Stimulated activated CD8-positive, alpha-beta memory T cell treated with anti-CD3 and anti-CD28 coated beads, Interleukin-4, amount 100 ng/mL, for 4 hours (primary cell): ENCODE measurements around the gene IL37.
"Not testable (repeated sequence)": the region's sequence is repeated elsewhere in the genome, so short reads cannot be mapped to it uniquely, and the experiment has no call there.

ENCODE experiments used
- DNase-seq, 2 donors: peaks; one replicate each; pipeline ENCODE4 v3.0.0-alpha.2; 2020; ENCODE audit warnings: low read depth in 2 of 2, low spot score in 1 of 2

IL37 gene

DNA sequence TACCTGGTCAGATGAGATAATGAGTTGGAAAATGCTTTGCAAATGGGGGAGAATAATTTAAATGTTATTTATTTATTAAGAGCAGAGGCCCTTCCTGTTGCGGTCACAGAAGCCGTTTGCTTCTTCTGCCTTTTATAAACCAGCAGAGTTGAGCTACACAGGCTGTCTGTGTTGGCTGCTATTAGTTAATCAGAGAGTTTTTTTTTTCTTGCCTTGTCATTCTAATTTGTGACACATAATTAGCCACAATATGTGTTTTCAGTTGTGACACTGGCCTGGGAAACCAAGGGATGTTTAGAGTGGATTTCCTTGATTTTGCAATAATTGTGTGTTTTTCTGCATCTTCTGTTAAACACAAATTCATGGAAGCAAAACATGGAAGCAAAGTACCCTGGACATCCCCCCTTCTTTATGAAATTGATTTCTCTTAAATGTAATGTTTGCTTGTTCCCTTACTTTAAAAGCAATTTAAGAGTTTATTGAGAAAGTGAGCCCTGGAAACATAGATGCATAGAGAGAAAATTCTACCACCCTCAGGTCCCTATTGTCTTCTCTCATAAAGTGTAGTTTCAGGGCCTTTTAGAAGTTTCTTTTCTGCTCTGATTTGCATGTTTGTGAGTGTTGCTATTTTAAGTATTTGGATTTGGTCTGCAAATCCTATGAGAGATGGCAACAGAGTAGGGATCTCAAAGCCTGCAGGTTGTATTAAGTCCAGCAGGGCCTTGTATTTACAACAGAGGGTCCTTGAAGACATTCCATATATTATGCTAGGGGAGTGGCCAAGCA is 22.8 kb upstream of the IL37 start:
- no peak for DNase-seq

DNA sequence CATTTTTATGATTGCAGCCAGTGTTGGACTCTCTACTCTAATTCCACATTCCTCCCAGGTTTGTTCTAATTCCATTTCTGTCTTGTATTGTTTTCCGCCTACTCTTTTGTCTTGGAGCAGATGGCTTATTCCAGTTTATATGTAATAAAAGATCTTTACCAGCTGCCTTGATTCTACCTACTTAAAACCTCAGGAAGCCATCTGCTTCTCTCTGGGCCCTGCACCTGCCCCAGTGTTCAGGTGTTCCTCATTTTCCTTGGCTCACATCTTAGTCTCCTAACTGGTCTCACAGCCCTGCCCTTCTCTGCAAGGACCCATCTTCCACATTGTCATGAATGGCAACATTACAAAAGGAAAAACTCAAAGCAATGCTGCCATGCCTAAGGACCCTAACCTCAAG is 21.0 kb upstream of the IL37 start:
- no peak for DNase-seq

DNA sequence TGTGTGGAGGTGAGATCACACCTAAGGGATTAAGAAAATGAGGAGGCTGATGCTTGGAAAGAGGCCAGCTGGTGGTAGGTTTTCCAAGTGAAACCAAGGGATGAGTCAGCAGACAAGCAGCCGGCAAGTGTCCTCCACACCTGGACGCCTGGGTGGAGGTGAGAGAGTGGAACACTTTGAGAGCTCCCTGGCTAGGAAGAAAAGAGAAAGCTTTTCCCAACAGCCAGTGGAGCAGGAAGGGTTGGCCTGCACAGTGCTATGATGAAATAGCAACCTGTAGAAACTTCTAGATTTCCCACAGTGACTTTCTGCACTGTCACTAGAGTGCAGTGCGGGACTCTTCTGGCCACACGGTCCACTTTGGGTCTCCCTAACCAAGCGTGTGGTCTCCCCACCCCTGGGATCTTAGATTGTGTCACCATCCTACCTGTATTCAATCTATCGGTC is 19.6 kb upstream of the IL37 start:
- DNase-seq, result no peak

DNA sequence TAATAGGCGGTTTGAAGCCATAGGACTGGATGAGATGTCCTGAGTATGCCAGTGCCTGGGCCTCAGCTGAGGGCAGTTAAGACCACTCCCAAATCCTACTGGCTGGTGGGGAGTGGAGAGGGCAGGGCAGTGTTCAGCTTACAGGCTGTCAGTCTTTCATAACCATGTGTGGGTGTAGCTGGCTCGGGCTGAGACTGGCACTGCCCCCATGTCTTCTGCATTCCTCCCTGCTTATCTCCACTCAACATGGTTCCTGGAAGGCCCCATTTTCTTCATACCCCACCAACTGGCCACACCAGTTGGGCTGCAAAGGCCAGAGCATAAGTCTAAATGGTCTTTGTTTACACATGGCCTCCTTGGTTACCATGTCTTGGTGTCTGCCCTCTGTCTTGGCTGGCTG is 17.2 kb upstream of the IL37 start:
- DNase-seq, result no peak

DNA sequence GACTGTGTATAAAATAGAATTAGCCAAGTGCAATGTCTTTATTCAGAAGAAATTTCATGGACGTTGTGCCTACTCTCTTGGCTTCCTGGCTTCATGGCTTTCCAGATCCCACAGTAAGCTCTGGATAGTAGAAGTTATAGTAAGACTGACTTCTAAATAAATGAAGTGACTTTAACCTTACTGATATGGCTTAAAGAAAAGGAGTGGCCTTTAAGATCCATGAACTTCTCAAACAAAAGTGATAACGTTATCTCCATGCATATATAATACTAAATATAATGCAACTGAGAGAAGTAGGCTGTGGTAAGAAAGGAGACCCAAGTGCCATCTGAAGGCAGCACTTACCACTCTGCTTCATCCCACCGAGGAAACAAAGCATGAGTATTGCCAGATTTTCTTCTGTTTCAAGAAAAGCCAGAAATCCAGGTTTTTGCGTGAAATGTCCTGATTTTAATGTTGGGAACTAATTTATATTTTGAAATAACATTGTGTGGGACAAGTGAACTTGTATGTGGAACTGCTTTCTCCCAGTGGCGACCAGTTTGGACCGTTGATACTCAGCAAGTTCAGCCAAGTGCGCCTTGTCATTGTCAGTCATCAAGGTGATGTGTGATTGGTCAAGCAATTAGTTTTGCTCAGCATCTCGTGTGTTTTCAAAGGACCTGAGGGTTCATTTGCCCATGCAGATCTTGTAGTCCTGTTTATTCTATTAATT is 13.9 kb upstream of the IL37 start:
- no peak for DNase-seq

DNA sequence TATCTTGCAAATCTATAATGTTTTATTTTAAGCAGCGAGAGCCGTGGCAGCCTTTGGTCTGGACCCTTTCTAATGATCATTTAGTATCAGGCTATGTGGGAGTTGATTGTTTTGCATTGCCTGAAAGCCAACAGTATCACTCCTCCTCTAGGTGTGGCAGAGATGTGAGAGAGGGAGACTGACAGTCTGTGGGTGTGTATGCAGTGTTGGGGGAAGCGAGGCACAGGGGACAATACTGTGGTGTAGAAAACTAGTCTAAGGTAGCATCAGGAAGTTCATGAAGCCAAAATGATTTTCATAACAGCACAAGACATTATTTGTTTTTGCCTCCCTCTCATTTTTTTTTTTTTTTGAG is 13.4 kb upstream of the IL37 start:
- DNase-seq, result no peak

DNA sequence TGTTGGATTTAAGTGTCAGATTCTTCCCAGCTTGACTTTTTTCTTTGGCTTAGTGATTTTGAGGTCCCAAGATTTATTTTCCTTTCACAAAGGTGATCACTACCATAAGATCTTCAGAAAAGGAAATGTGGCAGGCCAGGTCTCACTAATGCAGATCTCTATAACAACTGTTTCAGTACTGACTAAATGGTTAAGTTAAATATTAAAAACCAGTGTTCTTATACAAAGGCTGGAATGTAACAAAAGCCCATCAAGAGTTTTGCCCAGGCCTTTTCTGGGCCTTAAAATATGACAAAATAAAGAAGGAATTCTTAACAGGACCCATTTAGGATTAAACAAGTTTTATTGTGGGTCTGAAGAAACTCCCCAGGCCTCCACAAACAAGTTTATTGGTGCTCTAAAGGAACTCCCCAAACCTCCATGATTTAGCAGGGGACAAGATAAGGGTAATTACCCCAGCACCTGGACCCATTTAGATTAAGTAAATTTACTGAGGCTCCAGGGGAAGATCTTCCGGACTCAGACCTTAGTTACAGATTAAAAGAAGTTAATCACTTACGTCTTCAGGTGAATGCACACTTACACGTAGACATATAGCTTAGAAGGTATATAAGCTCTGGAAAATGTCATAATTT is 9.4 kb upstream of the IL37 start:
- DNase-seq, result not testable (repeated sequence)

DNA sequence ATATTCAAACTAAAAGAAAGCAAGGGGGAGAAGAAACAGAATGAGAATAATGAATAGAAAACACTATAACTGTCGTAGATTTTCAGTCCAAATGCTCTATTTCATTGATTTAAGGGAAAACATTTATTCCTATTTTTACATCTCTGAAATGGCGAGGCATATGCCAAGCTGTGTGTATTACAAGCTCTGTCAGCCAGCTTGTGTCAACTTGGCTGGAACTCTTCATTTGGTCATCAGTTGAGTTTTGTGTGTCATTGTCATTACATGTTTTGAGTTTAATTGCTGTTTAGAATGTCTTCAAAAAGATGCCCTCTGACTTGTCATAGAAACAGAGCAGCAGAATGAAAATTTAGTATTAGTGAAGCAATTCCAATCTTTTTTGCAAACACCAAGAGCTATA is 8.1 kb upstream of the IL37 start:
- DNase-seq, result no peak

DNA sequence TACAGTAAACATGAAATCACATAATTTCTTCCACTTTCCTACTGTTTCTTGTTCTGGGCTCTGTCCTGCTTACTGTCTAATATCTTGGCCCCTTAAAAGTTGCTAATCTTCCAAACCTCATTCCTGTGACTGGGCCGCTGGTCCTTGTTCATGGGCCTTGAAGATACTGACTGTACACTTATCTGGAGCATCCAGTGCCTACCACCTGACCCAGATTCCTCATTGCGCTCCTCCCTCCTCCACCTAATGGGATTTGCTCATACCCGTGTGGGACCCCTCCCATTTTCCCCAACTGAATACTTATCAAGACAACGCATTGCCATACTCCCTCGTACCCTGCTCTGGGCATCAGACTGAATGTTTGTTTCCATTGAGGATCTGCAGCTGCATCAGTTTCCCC is 6.1 kb upstream of the IL37 start:
- DNase-seq, result no peak

DNA sequence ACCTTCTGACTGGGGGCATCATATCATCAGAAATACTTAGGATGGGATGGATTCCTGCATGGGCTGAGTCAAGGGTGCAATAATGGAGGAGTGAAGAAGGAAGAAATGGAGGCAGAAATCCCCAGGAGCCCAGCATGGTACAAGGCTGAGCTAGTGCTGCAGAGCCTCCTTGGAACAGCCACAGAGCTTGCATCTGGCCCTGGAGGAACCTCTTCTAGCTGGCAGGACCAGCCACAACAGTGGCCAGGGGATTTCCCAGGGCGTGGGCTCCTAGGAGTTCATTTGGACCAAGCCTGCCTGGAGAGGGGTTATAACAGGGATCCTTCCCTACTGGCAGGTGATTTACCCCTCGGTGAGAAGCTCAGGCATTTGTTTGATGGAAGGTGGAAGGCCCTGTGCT is 4.7 kb upstream of the IL37 start:
- DNase-seq, result no peak

DNA sequence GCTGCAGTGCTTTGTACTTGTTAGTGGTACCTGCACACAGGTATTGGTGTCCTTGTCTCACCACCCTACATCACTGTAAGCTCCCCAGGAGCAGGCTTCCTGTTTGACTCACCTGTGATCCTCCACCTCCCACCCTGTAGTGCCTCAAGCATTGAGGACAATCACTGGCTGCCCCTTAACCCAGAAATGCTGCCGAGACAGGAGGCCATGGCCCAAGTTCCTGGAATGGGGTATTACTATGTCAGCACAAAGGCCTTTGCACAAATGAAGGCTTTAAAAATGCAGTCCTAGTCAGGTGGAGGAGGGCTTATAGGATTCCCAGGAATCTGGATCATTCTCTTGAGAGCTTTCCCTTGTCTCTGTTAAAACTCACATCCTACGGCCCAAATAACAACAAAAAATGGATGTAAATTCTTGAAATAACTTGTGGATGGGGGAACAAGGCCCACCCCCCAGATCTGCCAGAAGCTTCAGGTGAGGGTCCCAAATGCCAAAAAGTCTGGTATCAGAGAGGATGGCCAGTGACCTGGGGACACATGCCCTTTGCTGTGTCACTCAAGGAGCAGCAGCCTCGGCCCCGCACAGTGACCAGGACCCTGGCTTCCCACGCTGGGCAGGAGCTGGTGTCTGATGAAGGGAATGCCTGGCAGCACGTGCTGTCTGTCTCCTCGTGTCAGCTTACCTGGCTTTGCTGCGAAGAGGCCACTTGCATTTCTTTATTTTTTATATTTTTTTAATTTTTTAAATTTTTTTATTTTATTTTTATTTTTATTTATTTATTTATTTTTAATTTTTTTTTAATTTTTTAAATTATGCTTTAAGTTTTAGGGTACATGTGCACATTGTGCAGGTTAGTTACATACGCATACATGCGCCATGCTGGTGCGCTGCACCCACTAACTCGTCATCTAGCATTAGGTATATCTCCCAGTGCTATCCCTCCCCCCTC is 3.7 kb upstream of the IL37 start:
- DNase-seq, result no peak

DNA sequence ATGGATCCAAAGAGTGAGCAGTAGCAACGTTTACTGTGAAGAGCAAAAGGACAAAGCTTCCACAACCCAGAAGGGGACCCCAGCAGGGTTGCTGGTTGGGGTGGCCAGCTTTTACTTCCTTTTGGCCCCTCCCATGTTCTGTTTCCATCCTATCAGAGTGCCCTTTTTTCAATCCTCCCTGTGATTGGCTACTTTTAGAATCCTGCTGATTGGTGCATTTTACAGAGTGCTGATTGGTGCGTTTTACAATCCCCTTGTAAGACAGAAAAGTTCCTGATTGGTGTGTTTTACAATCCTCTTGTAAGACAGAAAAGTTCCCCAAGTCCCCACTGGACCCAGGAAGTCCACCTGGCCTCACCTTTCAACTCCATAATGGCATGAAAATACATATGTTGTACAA is 2.4 kb upstream of the IL37 start:
- not testable (repeated sequence) for DNase-seq

DNA sequence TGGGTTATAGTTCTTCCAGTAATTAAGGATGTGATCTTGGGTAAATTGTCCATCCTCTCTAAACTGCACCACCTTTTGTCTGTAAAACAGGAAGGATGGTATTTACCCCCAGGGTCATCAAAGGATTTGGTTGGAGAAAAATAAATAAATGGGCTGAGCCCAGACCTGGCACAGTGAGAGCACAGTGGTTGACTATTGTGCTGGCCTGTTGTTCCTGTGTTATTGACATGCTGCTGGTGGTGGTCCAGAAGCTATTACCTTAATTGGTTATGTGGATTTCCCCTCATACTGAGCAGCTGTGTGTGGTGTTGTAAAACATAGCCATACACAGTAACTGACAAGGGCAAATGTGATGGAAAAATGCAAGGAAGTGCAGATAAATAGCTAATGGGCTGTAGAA is 746 bp upstream of the IL37 start:
- no peak for DNase-seq

DNA sequence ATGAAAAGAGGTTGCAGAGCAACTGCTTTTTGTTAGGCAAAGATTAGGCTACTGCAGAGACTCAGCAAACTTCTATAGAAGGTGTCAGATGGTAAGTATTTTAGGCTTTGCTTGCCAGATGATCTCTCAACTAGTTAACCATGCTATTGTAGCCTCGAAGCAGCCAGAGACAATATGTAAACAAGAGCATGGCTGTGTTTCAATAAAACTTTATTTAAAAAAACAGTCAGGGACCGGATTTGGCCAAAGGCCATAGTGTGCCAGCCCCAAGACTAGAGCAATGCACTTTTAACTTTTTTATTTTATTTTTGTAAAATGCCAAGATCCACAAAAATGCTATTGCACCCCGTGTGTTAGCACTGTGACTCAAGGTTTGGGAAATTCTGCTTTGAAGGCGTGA is 1.4 kb downstream of the IL37 start:
- DNase-seq, result no peak

DNA sequence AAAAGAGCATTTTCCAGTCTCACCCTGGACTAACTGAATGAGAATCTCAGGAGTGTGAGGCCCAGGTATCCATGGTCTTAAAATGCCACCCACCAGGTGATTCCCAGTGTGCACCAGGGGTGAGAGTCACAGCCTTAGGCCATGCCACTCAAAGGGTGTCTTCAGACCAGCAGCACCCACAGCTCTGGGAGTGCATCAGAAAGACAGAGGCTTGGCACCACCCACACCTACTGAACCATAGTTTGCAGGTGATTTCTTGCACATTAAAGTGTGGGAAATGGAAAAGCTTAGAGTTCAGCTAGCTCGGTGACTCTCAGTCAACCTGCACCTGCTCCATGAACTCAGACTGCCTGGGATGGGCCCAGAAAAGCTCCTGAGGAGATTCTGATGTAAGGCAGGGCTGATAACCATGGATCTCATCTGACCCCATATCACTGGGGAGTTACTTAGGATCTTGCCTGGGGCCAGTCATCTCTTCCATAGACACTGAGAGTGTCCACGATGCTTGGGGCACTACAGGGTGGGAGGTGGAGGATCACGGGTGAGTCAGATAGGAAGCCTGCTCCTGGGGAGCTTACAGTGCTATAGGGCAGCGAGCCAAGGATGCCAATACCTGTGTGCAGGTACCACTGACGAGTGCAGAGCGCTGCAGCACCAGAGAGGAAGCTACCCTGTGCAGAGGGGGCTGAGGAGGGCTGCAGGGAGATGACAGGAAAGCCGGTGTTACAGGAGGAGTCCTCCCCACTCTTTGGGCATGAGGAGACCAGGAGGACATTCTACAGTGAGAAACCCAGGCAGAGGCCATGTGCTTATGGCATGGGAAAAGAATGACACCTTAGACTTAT is 4.6 kb downstream of the IL37 start:
- no peak for DNase-seq

DNA sequence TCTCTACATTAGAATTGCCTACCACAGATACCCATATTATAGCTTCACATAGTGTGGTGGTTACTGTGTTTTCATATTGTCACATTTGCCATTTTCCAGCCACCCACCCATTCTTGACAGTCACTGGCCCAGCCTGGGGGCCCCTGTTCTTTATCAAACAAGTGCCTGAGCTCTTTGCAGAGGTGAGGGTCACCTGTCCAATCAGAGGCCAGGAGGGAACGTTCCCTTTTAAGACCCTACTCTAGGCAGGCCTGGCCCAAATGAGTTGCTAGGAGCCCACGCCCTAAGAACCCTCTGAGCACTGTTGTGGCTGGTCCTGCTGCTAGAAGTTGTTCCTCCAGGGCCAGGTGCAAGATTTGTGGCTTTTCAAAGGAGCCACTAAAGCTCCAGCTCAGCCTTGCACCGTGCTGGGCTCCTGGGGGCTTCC is 5.2 kb downstream of the IL37 start:
- DNase-seq, result no peak

DNA sequence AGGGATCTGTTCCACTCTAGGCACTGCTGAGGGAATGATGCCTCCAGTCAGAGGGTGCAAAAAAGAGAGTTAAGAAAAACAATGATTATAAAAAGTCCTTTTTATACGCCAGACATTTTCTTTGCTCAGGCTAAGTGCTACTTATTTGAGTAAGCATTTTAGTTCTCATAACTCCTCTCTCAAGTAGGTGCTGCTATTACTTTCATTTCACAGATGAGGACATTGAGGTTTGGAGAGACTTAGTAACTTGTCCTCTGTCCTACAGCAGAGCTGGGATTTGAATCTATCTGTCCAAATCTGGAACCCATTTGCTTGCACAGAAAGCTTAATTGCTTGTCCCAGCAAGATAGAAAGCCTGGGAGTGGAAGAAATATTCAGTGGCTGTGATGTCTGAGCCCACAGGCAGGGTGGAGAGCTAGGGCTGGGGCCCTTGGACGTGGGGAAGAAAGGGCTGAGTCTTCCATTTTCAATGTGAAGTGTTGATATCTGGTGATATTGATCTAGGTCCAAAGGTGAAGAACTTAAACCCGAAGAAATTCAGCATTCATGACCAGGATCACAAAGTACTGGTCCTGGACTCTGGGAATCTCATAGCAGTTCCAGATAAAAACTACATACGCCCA is 5.8 kb downstream of the IL37 start:
- no peak for DNase-seq

DNA sequence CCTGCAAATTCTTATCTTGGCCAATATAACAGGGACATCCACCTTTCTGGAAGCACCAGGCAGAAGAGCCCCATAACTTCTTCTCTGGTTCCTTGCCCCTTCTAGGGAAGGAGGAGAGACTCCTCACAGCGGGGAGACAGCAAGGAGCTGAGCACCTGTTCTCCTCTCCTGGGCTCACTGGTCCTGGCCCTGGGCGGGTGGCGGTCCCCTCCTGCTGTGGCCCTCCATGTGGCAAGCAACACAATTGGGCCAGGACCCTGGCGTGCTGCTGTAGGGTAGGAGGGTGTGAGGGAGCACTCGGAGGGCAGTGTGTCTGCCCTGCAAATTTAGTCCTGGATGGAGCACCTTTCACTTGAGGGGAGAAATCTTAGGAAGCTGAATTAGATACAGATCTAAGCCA is 6.9 kb downstream of the IL37 start:
- DNase-seq, result no peak

DNA sequence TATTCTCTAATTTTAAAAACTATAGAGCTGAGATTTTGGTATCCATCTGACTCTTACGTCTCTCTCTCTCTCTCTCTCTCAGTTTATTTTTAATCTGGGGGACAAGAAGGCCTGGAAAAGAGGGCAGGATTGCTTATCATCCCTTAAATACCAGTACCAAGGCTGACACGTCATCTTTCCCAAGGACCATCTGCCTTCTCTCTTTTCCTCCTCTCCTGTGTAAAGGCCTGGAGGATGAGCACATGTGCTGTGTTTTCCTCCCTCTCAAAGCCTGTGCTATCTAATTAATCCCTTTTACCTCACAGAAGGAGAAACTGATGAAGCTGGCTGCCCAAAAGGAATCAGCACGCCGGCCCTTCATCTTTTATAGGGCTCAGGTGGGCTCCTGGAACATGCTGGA is 7.3 kb downstream of the IL37 start:
- no peak for DNase-seq

DNA sequence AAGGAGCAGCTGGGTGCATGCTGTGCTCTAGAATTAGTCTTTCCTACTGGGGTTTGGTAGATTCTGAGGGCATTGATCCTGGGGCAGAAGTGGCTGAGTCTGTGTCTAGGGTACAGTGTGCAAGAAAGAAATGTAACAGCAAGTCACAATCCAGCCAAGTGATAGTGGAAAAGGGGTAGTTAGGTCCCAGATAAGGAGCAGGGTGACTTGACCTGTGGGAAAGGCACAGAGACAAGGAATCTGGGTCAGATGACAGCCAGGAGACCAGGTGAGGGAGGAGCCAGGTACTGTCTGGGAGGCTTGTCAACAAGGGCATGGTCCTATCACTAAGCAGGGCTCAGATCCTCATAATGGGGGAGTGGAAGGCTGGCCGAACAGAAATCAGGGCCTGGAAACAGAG is 8.1 kb downstream of the IL37 start:
- DNase-seq, result no peak
